Activated T-cell treated with anti-CD3 and anti-CD28 coated beads, Interleukin-2, amount 50 U/mL, for 72 hours (primary cell): Measurements from ENCODE around the gene RETREG3. TPM values are rescaled to one million over a fixed set of nuclear protein-coding genes. Genes with fewer than 3 reads are reported as not detected.

Source experiments
- ATAC-seq, 2 donors: fragments of 150-1000 bp; cut with Tn5 transposase; replicated peaks in 1 of 2; 2 replicates each; pipeline ENCODE4 v1.10.0; 2021; ENCODE audit warnings: moderate library complexity in 2 of 2, mild to moderate bottlenecking in 1 of 2
- DNase-seq, 2 donors: peaks; one replicate each; pipeline ENCODE4 v3.0.0; 2021 to 2022; ENCODE audit warnings: mixed read lengths in 1 of 2
- H3K27ac Mint-ChIP-seq: one replicate; pipeline ENCODE4 v1.8.0; 2022; ENCODE audit warnings: mild to moderate bottlenecking, moderate library complexity, mixed read lengths
- H3K27me3 Mint-ChIP-seq: one replicate; pipeline ENCODE4 v1.8.0; 2022; ENCODE audit warnings: low read depth, mixed read lengths
- H3K36me3 Mint-ChIP-seq, 2 donors: one replicate each; pipeline ENCODE4 v1.8.0; 2022; ENCODE audit warnings: mixed read lengths in 2 of 2, mild to moderate bottlenecking in 1 of 2; ENCODE audit not compliant: insufficient read depth in 2 of 2
- H3K4me1 Mint-ChIP-seq: one replicate; pipeline ENCODE4 v1.8.0; 2022; ENCODE audit warnings: low read depth, mixed read lengths
- H3K4me3 Mint-ChIP-seq, 2 donors: one replicate each; pipeline ENCODE4 v1.8.0; 2022; ENCODE audit warnings: mild to moderate bottlenecking in 2 of 2, mixed read lengths in 2 of 2, moderate library complexity in 2 of 2
- H3K9me3 Mint-ChIP-seq, 2 donors: one replicate each; pipeline ENCODE4 v1.8.0; 2022; ENCODE audit warnings: mixed read lengths in 2 of 2
- total RNA-seq, 2 donors: library from RNA; stranded (reverse); gene quantifications; one replicate each; pipeline ENCODE4 v1.2.3, GENCODE V29; 2022

RETREG3 gene
- total RNA-seq, 2 donors from 2014 or later = 41.5 to 42.6 TPM

DNA sequence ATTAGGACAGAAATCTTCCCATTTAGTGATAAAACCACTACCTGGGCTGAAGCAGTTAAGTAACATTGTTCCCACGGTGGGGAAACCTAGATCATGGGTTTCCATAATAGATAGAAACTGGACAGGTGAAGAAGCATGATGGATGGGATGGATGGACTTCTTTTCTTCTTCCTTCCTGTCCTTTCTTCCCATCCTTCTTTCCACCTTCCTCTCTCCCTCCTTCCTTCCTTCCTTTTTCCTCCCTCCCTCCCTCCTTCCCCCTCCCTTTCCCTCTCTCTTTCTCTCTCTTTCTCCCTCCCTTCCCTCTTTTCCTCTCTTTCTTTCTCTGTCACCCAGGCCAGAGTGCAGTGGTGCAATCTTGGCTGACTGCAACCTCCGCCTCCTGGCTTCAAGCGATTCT, 34.7 kb downstream of the RETREG3 start:
- ATAC-seq (no peak), DNase-seq (no peak)
- H3K4me3 Mint-ChIP-seq = no peak overlapping the region
- H3K4me1 Mint-ChIP-seq = peaks cover 58% of the 10 kb centered on the region
- H3K9me3 Mint-ChIP-seq = no peaks in the 10 kb centered on the region
- H3K36me3 Mint-ChIP-seq = peaks cover 15 to 34% of the 10 kb centered on the region in 2 donors
- H3K27ac Mint-ChIP-seq = no peak overlapping the region
- no peaks in the 10 kb centered on the region for H3K27me3 Mint-ChIP-seq

- peaks cover 17 to 37% of the 10 kb centered on the region in 2 donors for H3K36me3 Mint-ChIP-seq
- H3K27me3 Mint-ChIP-seq = no peaks in the 10 kb centered on the region
Measured at GRCh38 chr17:42573095-42573494, 36.1 kb downstream of the RETREG3 start.

GRCh38 chr17:42571435-42572225, 37.5 kb downstream of the RETREG3 start:
- H3K36me3 Mint-ChIP-seq = peaks cover 15 to 35% of the 10 kb centered on the region in 2 donors
- no peak overlapping the region for H3K4me3 Mint-ChIP-seq
- peaks cover 57% of the 10 kb centered on the region for H3K4me1 Mint-ChIP-seq
- ATAC-seq = no peak
- H3K9me3 Mint-ChIP-seq = no peaks in the 10 kb centered on the region
- H3K27me3 Mint-ChIP-seq = no peaks in the 10 kb centered on the region
- peak overlapping the region; percentile 80 for H3K27ac Mint-ChIP-seq
- DNase-seq = no peak

More at GRCh38 chr17:42573095-42573494, 36.1 kb downstream of the RETREG3 start:
- DNase-seq (no peak), ATAC-seq (no peak)
- no peaks in the 10 kb centered on the region for H3K9me3 Mint-ChIP-seq
- peaks cover 57% of the 10 kb centered on the region for H3K4me1 Mint-ChIP-seq
- H3K27ac Mint-ChIP-seq = peak overlapping the region; percentile 99
- no peak overlapping the region for H3K4me3 Mint-ChIP-seq

- no peaks in the 10 kb centered on the region for H3K27me3 Mint-ChIP-seq
- peak overlapping the region; percentile 55 to 97 for H3K4me3 Mint-ChIP-seq
- peaks cover 8 to 24% of the 10 kb centered on the region in 2 donors for H3K36me3 Mint-ChIP-seq
- no peak for DNase-seq
- H3K4me1 Mint-ChIP-seq = peaks cover 50% of the 10 kb centered on the region
- no peaks in the 10 kb centered on the region for H3K9me3 Mint-ChIP-seq
- no peak for ATAC-seq
- peak overlapping the region; percentile 50 for H3K27ac Mint-ChIP-seq
Measured at GRCh38 chr17:42568341-42569111, 40.6 kb downstream of the RETREG3 start.

DNA sequence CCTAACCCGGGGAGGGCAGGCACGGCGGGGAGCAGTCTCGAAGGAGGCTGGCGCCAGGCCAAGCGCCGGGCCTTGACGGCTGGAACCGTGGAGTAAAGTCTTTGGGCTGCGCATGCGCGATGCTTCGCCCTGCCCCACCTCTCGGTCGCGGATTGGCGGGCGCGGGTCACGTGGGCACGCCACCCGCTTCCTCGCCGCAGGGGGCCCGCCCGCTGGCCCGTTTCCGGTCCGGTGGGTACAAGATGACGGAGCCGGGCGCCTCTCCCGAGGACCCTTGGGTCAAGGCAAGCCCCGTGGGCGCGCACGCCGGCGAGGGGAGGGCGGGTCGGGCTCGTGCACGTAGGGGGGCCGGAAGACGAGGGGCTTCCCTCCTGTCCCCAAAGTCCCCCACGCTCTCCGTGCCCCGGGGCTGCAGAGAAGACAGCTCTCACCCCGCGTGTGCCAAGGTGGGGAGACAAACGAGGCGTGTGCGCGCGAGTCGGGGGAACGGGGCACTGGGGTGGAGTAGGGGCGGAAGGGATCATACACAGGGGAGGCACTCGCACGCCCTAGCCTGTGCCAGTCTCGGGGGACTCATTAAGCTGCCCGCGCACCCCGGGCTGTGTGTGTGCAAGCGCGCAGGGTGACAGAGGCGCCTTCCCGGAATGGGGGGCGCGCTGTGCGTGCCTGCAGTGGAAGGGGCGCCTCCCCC, 42.1 kb downstream of the RETREG3 start, which contains the start of gene MLX:
MLX (plus strand) TSS at position 218 of the 691 bp plus-strand sequence; CDS start at position 243, 25 bp downstream.
- peaks cover 52% of the 10 kb centered on the region for H3K4me1 Mint-ChIP-seq
- H3K27ac Mint-ChIP-seq = peak within 1 kb of the TSS; percentile 90
- H3K27me3 Mint-ChIP-seq = no peaks in the 10 kb centered on the region

GRCh38 chr17:42566215-42566882, 42.8 kb downstream of the RETREG3 start:
- peak overlapping the region; percentile 90 for H3K27ac Mint-ChIP-seq
- peaks cover 52% of the 10 kb centered on the region for H3K4me1 Mint-ChIP-seq
- no peak for DNase-seq
- no peak for ATAC-seq
- H3K27me3 Mint-ChIP-seq = no peaks in the 10 kb centered on the region
- H3K9me3 Mint-ChIP-seq = no peaks in the 10 kb centered on the region
- peak overlapping the region; percentile 85 to 97 for H3K4me3 Mint-ChIP-seq
- H3K36me3 Mint-ChIP-seq = peaks cover 5 to 15% of the 10 kb centered on the region in 2 donors

More for the DNA sequence above, 42.1 kb downstream of the RETREG3 start, which contains the start of gene MLX:
- Mint-ChIP-seq H3K4me3 (peak within 1 kb of the TSS; percentile 85 to 97), H3K36me3 (peaks cover 5 to 18% of the 10 kb centered on the region in 2 donors), H3K9me3 (no peaks in the 10 kb centered on the region)
- peak; percentile 83 to 84 for ATAC-seq
- DNase-seq = peak; percentile 95 to 97

GRCh38 chr17:42565523-42566214, 43.5 kb downstream of the RETREG3 start:
- no peak overlapping the region for H3K27ac Mint-ChIP-seq
- H3K27me3 Mint-ChIP-seq = no peaks in the 10 kb centered on the region
- ATAC-seq = no peak
- no peaks in the 10 kb centered on the region for H3K9me3 Mint-ChIP-seq
- peaks cover 55% of the 10 kb centered on the region for H3K4me1 Mint-ChIP-seq
- peak overlapping the region; percentile 85 to 97 for H3K4me3 Mint-ChIP-seq
- no peak for DNase-seq
- H3K36me3 Mint-ChIP-seq = peaks cover 5 to 14% of the 10 kb centered on the region in 2 donors

- Mint-ChIP-seq H3K9me3 (no peaks in the 10 kb centered on the region), H3K36me3 (peaks cover 5 to 10% of the 10 kb centered on the region in 2 donors), H3K4me1 (peaks cover 59% of the 10 kb centered on the region), H3K27me3 (no peaks in the 10 kb centered on the region), H3K27ac (peak overlapping the region; percentile 50), H3K4me3 (peak overlapping the region in 1 of 2 donors; percentile 50)
- ATAC-seq (no peak), DNase-seq (no peak)
Measured at GRCh38 chr17:42564815-42565522, 44.2 kb downstream of the RETREG3 start.

DNA sequence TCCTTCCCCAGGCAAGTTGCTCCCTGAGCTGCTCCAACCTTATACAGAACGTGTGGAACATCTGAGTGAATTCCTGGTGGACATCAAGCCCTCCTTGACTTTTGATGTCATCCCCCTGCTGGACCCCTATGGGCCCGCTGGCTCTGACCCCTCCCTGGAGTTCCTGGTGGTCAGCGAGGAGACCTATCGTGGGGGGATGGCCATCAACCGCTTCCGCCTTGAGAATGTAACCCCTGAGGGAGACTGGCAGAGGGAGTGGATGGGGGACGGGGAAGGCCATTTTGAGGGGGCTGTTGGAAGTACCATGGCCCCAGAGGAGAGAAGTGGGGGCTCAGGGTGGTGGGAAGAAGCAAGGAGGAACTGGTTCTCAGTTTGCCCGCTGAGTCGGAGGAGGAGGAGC, 45.2 kb downstream of the RETREG3 start:
- H3K27ac Mint-ChIP-seq = no peak overlapping the region
- ATAC-seq = no peak
- H3K4me3 Mint-ChIP-seq = peak overlapping the region; percentile 92
- DNase-seq = no peak
- peaks cover 55% of the 10 kb centered on the region for H3K4me1 Mint-ChIP-seq
- no peaks in the 10 kb centered on the region for H3K27me3 Mint-ChIP-seq
- H3K9me3 Mint-ChIP-seq = no peaks in the 10 kb centered on the region
- H3K36me3 Mint-ChIP-seq = peaks cover 5 to 8% of the 10 kb centered on the region in 2 donors

DNA sequence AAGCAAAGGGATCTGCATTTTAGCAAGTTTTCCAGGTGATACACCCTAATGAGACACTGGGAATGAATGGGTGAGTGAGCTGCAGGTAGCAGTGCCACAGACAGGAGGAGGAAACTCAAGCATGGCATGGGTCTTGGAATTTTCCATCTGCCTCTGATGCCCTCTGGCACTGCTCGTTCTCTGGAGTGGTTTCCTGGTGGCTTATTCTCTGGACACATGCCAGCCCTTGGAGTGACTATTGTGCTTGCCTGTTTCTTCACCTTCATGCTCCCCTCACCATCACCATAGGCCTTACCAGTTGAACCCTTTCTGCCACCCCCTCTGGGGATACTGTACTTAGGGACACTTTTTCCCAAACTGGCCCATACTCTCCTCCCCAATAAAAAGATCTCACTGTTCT, 45.6 kb downstream of the RETREG3 start:
- Mint-ChIP-seq H3K4me1 (peaks cover 51% of the 10 kb centered on the region), H3K27me3 (no peaks in the 10 kb centered on the region), H3K4me3 (peak overlapping the region; percentile 92), H3K9me3 (no peaks in the 10 kb centered on the region), H3K36me3 (peaks cover 3 to 8% of the 10 kb centered on the region in 2 donors), H3K27ac (no peak overlapping the region)
- ATAC-seq = no peak
- DNase-seq = no peak

DNA sequence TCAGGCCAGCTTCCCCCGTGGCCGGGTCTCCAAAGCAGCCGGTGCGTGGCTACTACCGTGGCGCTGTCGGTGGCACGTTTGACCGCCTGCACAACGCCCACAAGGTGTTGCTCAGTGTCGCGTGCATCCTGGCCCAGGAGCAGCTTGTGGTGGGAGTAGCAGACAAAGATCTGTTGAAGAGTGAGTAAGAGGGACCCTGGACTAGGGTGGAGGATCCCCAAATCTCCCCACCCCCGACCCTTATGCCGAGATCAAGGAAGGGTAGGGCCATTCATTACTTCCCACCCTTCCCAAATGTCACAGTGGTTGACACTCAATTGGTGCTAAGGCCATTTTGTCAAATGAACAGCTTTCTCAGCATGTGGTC, 46.0 kb downstream of the RETREG3 start:
- Mint-ChIP-seq H3K36me3 (peaks cover 3 to 8% of the 10 kb centered on the region in 2 donors), H3K27ac (peak overlapping the region; percentile 24), H3K4me3 (peak overlapping the region; percentile 92), H3K4me1 (peaks cover 49% of the 10 kb centered on the region), H3K27me3 (no peaks in the 10 kb centered on the region), H3K9me3 (no peaks in the 10 kb centered on the region)
- ATAC-seq (no peak), DNase-seq (no peak)
